ENCODE results near the gene BZW1.

- TF ChIP-seq, protein P1, sequence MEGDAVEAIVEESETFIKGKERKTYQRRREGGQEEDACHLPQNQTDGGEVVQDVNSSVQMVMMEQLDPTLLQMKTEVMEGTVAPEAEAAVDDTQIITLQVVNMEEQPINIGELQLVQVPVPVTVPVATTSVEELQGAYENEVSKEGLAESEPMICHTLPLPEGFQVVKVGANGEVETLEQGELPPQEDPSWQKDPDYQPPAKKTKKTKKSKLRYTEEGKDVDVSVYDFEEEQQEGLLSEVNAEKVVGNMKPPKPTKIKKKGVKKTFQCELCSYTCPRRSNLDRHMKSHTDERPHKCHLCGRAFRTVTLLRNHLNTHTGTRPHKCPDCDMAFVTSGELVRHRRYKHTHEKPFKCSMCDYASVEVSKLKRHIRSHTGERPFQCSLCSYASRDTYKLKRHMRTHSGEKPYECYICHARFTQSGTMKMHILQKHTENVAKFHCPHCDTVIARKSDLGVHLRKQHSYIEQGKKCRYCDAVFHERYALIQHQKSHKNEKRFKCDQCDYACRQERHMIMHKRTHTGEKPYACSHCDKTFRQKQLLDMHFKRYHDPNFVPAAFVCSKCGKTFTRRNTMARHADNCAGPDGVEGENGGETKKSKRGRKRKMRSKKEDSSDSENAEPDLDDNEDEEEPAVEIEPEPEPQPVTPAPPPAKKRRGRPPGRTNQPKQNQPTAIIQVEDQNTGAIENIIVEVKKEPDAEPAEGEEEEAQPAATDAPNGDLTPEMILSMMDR (conservative IDR thresholded peaks at IDR 0.05; ENCODE audit: low read depth, low read length) = no peak
- TF ChIP-seq BHLHE40 (IDR thresholded peaks at IDR 0.05; ENCODE audit: low read depth, low read length) = no peak
- TF ChIP-seq RCOR1 (IDR thresholded peaks at IDR 0.05; ENCODE audit: insufficient replicate concordance, low read length) = no peak
- TF ChIP-seq POLR2A (IDR thresholded peaks at IDR 0.05; ENCODE audit: low read depth, low read length) = no peak
- TF ChIP-seq SMC3 (IDR thresholded peaks at IDR 0.05; ENCODE audit: low read depth, low read length) = no peak
- TF ChIP-seq, protein P2, sequence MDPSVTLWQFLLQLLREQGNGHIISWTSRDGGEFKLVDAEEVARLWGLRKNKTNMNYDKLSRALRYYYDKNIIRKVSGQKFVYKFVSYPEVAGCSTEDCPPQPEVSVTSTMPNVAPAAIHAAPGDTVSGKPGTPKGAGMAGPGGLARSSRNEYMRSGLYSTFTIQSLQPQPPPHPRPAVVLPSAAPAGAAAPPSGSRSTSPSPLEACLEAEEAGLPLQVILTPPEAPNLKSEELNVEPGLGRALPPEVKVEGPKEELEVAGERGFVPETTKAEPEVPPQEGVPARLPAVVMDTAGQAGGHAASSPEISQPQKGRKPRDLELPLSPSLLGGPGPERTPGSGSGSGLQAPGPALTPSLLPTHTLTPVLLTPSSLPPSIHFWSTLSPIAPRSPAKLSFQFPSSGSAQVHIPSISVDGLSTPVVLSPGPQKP (IDR thresholded peaks at IDR 0.05; ENCODE audit: borderline replicate concordance, low read depth, low read length) = no peak
- TF ChIP-seq USF2 (IDR thresholded peaks at IDR 0.05; ENCODE audit: low read depth, low read length) = no peak
- TF ChIP-seq CHD1 (IDR thresholded peaks at IDR 0.05; ENCODE audit: low read depth, low read length) = no peak
- no peak for TF ChIP-seq CEBPB (IDR thresholded peaks at IDR 0.05; ENCODE audit: low read depth, low read length)
- TF ChIP-seq MXI1 (IDR thresholded peaks at IDR 0.05; ENCODE audit: borderline replicate concordance, low read depth, low read length) = no peak
- TF ChIP-seq MAFK (IDR thresholded peaks at IDR 0.05; ENCODE audit: low read depth, low read length) = no peak
- no peak for TF ChIP-seq RFX5 (IDR thresholded peaks at IDR 0.05; ENCODE audit: low read depth, low read length)
Measured at GRCh38 chr2:200784215-200784614, 27.5 kb upstream of the BZW1 start.
